Progenitor cell of endocrine pancreas (in vitro differentiated cells): ENCODE data around the gene TM9SF1. TPM values are rescaled to one million over a fixed set of nuclear protein-coding genes. Genes with fewer than 3 reads are reported as not detected.
"Not testable (repeated sequence)": the region's sequence is repeated elsewhere in the genome, so short reads cannot be mapped to it uniquely, and the experiment has no call there.

Experiments used
- DNase-seq: peaks from one replicate; pipeline ENCODE4 v3.0.0; 2021; ENCODE audit warnings: low spot score; ENCODE audit not compliant: unreplicated experiment
- H3K27ac Mint-ChIP-seq: 2 replicates; pipeline ENCODE4 v1.8.0; 2021; ENCODE audit warnings: mild to moderate bottlenecking, moderate library complexity, mixed read lengths
- H3K27me3 Mint-ChIP-seq: 2 replicates; pipeline ENCODE4 v1.8.0; 2021; ENCODE audit warnings: mixed read lengths
- H3K36me3 Mint-ChIP-seq: 2 replicates; pipeline ENCODE4 v1.8.0; 2022; ENCODE audit warnings: mixed read lengths; ENCODE audit not compliant: insufficient read depth
- H3K4me1 Mint-ChIP-seq: 2 replicates; pipeline ENCODE4 v1.8.0; 2021; ENCODE audit warnings: low read depth, mixed read lengths
- H3K4me3 Mint-ChIP-seq: 2 replicates; pipeline ENCODE4 v1.8.0; 2021; ENCODE audit warnings: low read depth, mild to moderate bottlenecking, moderate library complexity, mixed read lengths
- H3K9me3 Mint-ChIP-seq: 2 replicates; pipeline ENCODE4 v1.8.0; 2021; ENCODE audit warnings: low read depth, mixed read lengths
- CTCF ChIP-seq: fragments of 200-600 bp; sonication (generic); IDR thresholded peaks from one replicate; pipeline ENCODE4 v1.5.0; 2021; ENCODE audit warnings: antibody characterized with exemption, mild to moderate bottlenecking; ENCODE audit not compliant: unreplicated experiment
- total RNA-seq: library from RNA; stranded (reverse); gene quantifications from 2 replicates; pipeline ENCODE4 v1.2.1, GENCODE V29; 2021

Gene TM9SF1
- total RNA-seq, 1 donor from 2014 or later: 56.2 TPM

DNA sequence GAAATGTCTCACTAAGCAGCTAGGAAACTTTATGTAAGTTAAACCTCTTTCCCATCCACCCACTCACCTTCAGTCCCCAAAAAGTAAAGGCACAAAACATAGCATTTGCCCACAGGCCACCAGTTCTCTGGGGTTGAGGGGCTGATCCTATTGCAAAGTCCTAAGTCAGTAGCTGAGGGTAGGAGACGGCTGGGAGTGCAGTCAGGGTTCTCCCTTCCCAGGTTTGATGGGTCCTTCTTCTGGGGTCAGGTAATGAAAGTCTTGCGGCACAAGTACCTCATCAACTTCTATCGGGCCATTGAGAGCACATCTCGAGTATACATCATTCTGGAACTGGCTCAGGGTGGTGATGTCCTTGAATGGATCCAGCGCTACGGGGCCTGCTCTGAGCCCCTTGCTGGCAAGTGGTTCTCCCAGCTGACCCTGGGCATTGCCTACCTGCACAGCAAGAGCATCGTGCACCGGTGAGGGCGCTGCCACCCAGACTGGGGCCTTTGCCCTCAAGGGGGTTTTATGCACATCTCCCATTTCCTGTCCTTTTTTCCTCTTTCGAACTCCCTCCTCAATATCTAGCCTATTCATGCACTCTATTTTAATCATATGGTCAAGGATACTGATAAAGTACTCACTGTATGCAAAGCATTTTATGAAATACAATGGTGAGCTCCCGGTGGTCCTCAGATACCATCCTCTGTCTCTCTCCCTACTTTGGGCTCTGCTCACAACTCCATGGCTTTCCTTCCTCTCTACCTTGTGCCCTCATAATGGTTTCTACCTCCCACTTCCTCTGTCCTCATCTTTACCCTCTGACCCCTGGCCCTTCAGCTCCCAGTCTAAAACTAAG lies 11.2 kb upstream of the TM9SF1 start:
- Mint-ChIP-seq H3K9me3 (peaks cover 10% of the 10 kb centered on the region), H3K4me3 (no peak overlapping the region), H3K36me3 (peaks cover 45% of the 10 kb centered on the region), H3K27ac (no peak overlapping the region), H3K4me1 (no peaks in the 10 kb centered on the region), H3K27me3 (no peaks in the 10 kb centered on the region)
- DNase-seq: no peak
- no peak for TF ChIP-seq CTCF

DNA sequence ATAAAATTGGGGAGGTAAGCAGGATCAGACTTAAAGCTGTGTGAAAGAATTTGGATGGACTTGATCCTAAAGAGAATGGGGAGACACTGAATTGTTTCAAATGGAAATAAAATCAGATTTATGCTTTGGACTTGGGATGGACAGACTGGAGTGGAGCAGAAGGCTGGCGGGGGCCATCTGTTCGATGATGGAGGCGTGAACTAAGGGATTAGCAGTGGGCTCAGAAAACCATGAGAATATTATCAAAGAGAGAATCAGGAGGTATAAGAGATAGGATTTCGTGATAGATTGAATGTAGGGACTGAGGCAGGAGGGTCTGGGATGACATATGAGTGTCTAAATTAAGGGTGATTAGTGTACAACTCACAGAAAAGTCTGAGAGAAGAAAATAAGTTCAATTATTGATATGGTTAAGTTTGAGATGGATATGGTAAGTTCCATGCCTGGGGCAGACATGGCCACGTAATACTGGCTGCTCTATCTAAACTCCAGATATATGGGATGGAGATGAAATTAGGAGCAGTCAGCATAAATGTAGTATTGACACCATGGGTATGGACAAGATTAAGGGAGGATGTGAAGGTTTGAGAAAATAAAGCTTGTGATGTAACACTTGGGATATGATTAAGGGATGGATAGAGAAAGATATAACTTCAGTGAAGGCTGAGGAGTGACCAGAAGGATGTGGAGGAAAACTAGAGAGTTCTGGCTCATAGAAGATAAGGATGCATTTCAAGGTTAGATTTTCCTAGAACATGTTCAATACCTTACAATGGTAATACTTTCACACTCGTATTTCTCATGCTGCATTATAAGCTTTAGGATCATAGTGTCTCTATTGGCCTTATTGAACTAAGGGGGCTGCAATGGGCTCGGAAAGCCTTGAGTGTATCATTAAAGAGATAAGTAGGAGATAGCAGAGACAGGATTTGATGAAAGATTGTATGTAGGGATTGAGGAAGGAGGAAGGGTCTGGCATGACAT lies 9.2 kb upstream of the TM9SF1 start:
- no peaks in the 10 kb centered on the region for H3K4me1 Mint-ChIP-seq
- no peak for DNase-seq
- H3K27ac Mint-ChIP-seq: no peak overlapping the region

GRCh38 chr14:24203249-24203886 lies 8.1 kb upstream of the TM9SF1 start:
- H3K36me3 Mint-ChIP-seq: peaks cover 48% of the 10 kb centered on the region
- H3K9me3 Mint-ChIP-seq: peaks cover 12% of the 10 kb centered on the region
- DNase-seq, H3K27ac Mint-ChIP-seq, H3K4me1 Mint-ChIP-seq, H3K4me3 Mint-ChIP-seq, H3K27me3 Mint-ChIP-seq: not testable (repeated sequence)

More for the DNA sequence above, 9.2 kb upstream of the TM9SF1 start:
- TF ChIP-seq CTCF: no peak
- H3K36me3 Mint-ChIP-seq: peaks cover 44% of the 10 kb centered on the region
- H3K27me3 Mint-ChIP-seq: no peaks in the 10 kb centered on the region
- H3K4me3 Mint-ChIP-seq: no peak overlapping the region
- peaks cover 12% of the 10 kb centered on the region for H3K9me3 Mint-ChIP-seq

DNA sequence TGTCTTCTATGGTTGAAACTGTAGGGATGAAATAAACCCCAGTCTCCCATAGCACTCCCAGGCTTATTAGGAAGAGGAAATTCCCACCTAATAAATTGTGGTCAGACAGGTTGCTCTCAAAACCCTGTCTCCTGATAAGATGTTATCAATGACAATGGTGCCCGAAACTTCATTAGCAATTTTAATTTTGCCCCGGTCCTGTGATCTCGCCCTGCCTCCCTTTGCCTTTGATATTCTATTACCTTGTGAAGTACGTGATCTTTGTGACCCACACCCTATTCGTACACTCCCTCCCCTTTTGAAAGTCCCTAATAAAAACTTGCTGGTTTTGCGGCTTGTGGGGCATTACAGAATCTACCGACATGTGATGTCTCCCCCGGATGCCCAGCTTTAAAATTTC lies 7.3 kb upstream of the TM9SF1 start:
- not testable (repeated sequence) for H3K27me3 Mint-ChIP-seq, H3K27ac Mint-ChIP-seq, H3K4me3 Mint-ChIP-seq, DNase-seq, H3K4me1 Mint-ChIP-seq
- Mint-ChIP-seq H3K9me3 (peaks cover 12% of the 10 kb centered on the region), H3K36me3 (peaks cover 46% of the 10 kb centered on the region)

DNA sequence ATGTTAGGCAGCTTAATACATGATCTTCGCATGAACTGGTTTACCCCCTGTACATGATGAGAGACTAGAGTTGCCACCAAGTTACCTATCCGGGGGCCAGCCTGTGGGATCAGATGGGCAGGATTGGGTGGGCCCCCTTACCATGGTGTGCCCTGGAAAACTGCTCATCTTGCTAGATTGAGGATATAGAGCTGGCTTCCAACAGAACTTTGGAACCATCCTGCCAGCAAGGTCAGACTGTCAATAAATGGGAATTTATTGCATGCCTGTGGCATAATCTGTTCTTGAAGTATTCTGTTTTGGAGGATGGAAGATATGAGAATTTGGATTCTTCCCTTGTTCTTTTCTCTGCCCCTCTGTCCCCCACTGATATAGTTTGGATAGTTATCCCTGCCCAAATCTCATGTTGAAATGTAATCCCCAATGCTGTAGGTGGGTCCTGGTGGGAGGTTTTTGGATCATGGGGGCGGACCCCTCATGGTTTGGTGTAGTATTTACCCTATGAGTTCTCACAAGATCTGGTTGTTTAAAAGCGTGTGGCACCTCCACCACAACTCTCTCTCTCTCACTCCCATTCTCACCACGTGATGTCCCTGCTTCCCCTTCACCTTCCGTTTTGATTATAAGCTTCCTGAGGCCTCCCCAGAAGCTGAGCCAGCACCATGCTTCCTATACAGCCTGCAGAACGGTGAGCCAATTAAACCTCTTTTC lies 3.7 kb upstream of the TM9SF1 start:
- Mint-ChIP-seq H3K27me3 (no peaks in the 10 kb centered on the region), H3K4me3 (no peak overlapping the region), H3K9me3 (peaks cover 12% of the 10 kb centered on the region), H3K36me3 (peaks cover 31% of the 10 kb centered on the region), H3K4me1 (peaks cover 16% of the 10 kb centered on the region), H3K27ac (no peak overlapping the region)
- no peak for DNase-seq
- TF ChIP-seq CTCF: no peak
